ENCODE data around the gene PAX8. TPM values are rescaled to one million over a fixed set of nuclear protein-coding genes. Genes with fewer than 3 reads are reported as not detected.

The PAX8 gene
- total RNA-seq, 1 donor from 2014 or later, result 2.9 TPM

DNA sequence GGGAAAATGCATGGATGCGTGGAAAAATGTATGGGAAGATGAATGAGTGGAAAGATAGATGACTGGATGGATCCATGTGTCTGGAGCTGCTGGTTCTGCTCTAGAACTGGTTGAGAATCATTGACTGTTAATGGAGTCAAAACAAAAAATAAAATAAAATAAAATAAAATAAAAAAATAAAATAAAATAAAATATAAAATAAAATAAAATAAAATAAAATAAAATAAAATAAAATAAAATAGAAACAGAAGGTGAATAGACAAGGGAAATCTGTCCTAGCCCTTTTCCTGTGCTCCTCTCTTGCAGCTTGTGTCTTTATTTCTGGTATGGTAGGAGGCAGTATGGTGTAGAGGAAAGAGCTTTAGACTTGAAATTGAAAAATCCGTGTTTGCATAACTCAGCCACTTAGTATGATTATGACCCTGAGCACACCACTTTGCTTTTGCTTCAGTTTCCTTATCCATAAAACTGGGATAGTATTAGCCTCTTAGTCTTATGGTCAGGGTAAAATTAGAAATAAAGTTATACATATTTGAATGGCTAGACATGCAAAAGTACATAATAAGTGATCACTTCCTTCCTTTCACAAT, 54.0 kb downstream of the PAX8 start:
- H3K4me1 Mint-ChIP-seq, result peaks cover 64% of the 10 kb centered on the region
- Histone ChIP-seq H3K79me2 (ENCODE audit: low read depth) (no peaks in the 10 kb centered on the region), H3K27me3 (no peaks in the 10 kb centered on the region), H3K36me3 (no peaks in the 10 kb centered on the region), H3K4me2 (peak overlapping the region; percentile 76), H4K20me1 (ENCODE audit: low read depth) (no peaks in the 10 kb centered on the region), H2AFZ (replicated peaks) (no peak overlapping the region), H3K4me1 (peaks cover 18% of the 10 kb centered on the region), H3F3A (ENCODE audit: low read depth) (peaks cover 12% of the 10 kb centered on the region), H3K27ac (no peak overlapping the region), H3K9ac (no peak overlapping the region), H3K9me3 (ENCODE audit: low read depth) (no peaks in the 10 kb centered on the region), H3K4me3 (no peak overlapping the region)
- peaks cover 4% of the 10 kb centered on the region for H3K36me3 Mint-ChIP-seq
- peaks cover 14% of the 10 kb centered on the region for H3K27me3 Mint-ChIP-seq (ENCODE audit: insufficient read depth, low read depth)
- H3K9me3 Mint-ChIP-seq, result peaks cover 8% of the 10 kb centered on the region
- no peak for DNase-seq (ENCODE audit: low spot score)
- H3K27ac Mint-ChIP-seq, result peak overlapping the region; percentile 95
- peak overlapping the region; percentile 44 for H3K4me3 Mint-ChIP-seq
- TF ChIP-seq, protein P1, sequence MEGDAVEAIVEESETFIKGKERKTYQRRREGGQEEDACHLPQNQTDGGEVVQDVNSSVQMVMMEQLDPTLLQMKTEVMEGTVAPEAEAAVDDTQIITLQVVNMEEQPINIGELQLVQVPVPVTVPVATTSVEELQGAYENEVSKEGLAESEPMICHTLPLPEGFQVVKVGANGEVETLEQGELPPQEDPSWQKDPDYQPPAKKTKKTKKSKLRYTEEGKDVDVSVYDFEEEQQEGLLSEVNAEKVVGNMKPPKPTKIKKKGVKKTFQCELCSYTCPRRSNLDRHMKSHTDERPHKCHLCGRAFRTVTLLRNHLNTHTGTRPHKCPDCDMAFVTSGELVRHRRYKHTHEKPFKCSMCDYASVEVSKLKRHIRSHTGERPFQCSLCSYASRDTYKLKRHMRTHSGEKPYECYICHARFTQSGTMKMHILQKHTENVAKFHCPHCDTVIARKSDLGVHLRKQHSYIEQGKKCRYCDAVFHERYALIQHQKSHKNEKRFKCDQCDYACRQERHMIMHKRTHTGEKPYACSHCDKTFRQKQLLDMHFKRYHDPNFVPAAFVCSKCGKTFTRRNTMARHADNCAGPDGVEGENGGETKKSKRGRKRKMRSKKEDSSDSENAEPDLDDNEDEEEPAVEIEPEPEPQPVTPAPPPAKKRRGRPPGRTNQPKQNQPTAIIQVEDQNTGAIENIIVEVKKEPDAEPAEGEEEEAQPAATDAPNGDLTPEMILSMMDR (IDR thresholded peaks at IDR 0.05), result no peak
- TF ChIP-seq EZH2phosphoT487 (IDR thresholded peaks at IDR 0.05), result no peak
- TF ChIP-seq EZH2 (IDR thresholded peaks at IDR 0.05), result no peak

DNA sequence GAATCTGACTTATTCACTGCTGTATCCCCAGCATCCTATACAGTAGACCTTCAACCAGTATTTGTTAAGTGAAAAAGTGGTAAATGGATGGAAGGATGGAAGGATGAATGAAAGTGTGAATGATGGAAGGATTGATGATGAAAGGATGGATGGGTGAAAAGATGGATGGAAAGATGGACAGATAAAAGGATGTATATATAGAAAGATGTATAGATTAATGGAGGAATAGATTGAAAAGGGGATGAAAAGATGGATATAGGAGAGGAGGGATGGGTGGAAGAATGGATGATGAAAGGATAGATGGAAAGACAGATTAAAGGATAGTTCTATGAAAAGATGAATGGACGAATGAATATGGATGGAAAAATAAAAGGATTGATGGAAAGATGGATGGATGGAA, 54.9 kb downstream of the PAX8 start:
- Histone ChIP-seq H3K9ac (no peak overlapping the region), H3K79me2 (ENCODE audit: low read depth) (no peaks in the 10 kb centered on the region), H3K9me3 (ENCODE audit: low read depth) (no peaks in the 10 kb centered on the region), H3K4me3 (no peak overlapping the region), H3K36me3 (no peaks in the 10 kb centered on the region), H3K4me2 (no peak overlapping the region), H4K20me1 (ENCODE audit: low read depth) (no peaks in the 10 kb centered on the region), H3F3A (ENCODE audit: low read depth) (peaks cover 12% of the 10 kb centered on the region), H2AFZ (replicated peaks) (no peak overlapping the region), H3K4me1 (peaks cover 18% of the 10 kb centered on the region), H3K27me3 (no peaks in the 10 kb centered on the region), H3K27ac (no peak overlapping the region)
- TF ChIP-seq, protein P1 (IDR thresholded peaks at IDR 0.05), result no peak
- TF ChIP-seq EZH2 (IDR thresholded peaks at IDR 0.05), result no peak
- no peak for TF ChIP-seq EZH2phosphoT487 (IDR thresholded peaks at IDR 0.05)
- Mint-ChIP-seq H3K4me3 (no peak overlapping the region), H3K36me3 (peaks cover 4% of the 10 kb centered on the region), H3K9me3 (peaks cover 8% of the 10 kb centered on the region), H3K27me3 (ENCODE audit: insufficient read depth, low read depth) (peaks cover 10% of the 10 kb centered on the region), H3K4me1 (peaks cover 67% of the 10 kb centered on the region), H3K27ac (no peak overlapping the region)
- DNase-seq (ENCODE audit: low spot score), result no peak

DNA sequence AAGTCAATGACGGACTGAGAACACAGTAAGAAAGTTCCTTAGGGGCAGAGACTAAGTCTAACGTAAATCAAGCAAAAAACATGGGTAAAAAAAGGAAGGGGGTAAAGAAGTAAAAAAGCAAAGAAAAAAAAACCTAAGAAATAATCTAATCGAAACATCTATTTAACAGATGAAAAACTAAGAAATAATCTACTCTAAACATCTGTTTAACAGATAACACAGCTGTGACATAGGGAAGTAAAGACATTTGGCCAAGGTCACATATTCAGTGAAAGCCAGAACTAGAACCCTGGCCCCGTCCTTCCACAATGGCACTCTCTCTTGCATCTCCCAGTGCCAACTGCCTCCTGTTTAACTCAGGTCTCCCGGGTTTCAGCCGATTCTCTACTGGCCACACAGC, 56.9 kb downstream of the PAX8 start:
- no peak for DNase-seq (ENCODE audit: low spot score)
- Mint-ChIP-seq H3K4me1 (peaks cover 74% of the 10 kb centered on the region), H3K4me3 (no peak overlapping the region), H3K27ac (no peak overlapping the region), H3K27me3 (ENCODE audit: insufficient read depth, low read depth) (peaks cover 10% of the 10 kb centered on the region), H3K9me3 (peaks cover 2% of the 10 kb centered on the region), H3K36me3 (no peaks in the 10 kb centered on the region)
- Histone ChIP-seq H3K4me3 (no peak overlapping the region), H2AFZ (replicated peaks) (no peak overlapping the region), H3K4me2 (no peak overlapping the region), H3K27me3 (no peaks in the 10 kb centered on the region), H3K9me3 (ENCODE audit: low read depth) (no peaks in the 10 kb centered on the region), H3K27ac (no peak overlapping the region), H3K36me3 (no peaks in the 10 kb centered on the region), H3F3A (ENCODE audit: low read depth) (peaks cover 12% of the 10 kb centered on the region), H3K79me2 (ENCODE audit: low read depth) (no peaks in the 10 kb centered on the region), H3K9ac (no peak overlapping the region), H4K20me1 (ENCODE audit: low read depth) (no peaks in the 10 kb centered on the region), H3K4me1 (peaks cover 23% of the 10 kb centered on the region)
- TF ChIP-seq, protein P1 (IDR thresholded peaks at IDR 0.05), result no peak
- no peak for TF ChIP-seq EZH2phosphoT487 (IDR thresholded peaks at IDR 0.05)
- no peak for TF ChIP-seq EZH2 (IDR thresholded peaks at IDR 0.05)
